IMR-90 (cell line): Measurements from ENCODE around the gene ZFPM1. TPM values are rescaled to one million over a fixed set of nuclear protein-coding genes. Genes with fewer than 3 reads are reported as not detected.

Experiments used
- ATAC-seq: fragments of 200-7000 bp; cut with Tn5 transposase; 2 replicates; pipeline ENCODE4 v1.9.1; 2020; ENCODE audit warnings: low read depth, mild to moderate bottlenecking, moderate library complexity
- BruUV-seq: library from RNA; stranded (reverse); fragments of 400-500 nt; replicated peaks from 2 replicates; lab custom pipeline; 2021; lab: Mats Ljungman, UMichigan
- CTCF ChIA-PET: fragments of 300-600 bp; formaldehyde crosslinking; extraction: SDS; loops from one replicate; lab custom pipeline; 2021; ENCODE audit warnings: antibody characterized with exemption; lab: Yijun Ruan, JAX
- POLR2A ChIA-PET: fragments of 300-600 bp; sonication (Branson Sonifier 250); formaldehyde crosslinking; loops from one replicate; lab custom pipeline; 2022; ENCODE audit warnings: antibody characterized with exemption; ENCODE audit not compliant: unreplicated experiment; lab: Charles Lee
- DNase-seq: peaks from one replicate; pipeline ENCODE4 v3.0.0; 2013
- H2AFZ ChIP-seq: replicated peaks from 2 replicates; pipeline ENCODE3; 2013; ENCODE audit warnings: low read length, mild to moderate bottlenecking; ENCODE audit not compliant: poor library complexity
- H2AK5ac ChIP-seq: 2 replicates; pipeline ENCODE4 v1.6.1; 2013; ENCODE audit warnings: low read depth, low read length, inconsistent platforms
- H2AK9ac ChIP-seq: replicated peaks from 2 replicates; pipeline ENCODE3; 2013; ENCODE audit warnings: mild to moderate bottlenecking, low read depth, low read length, moderate library complexity; ENCODE audit not compliant: poor library complexity
- H2BK120ac ChIP-seq: 2 replicates; pipeline ENCODE4 v1.6.1; 2013; ENCODE audit warnings: low read depth, low read length, inconsistent platforms
- H2BK15ac ChIP-seq: 3 replicates; pipeline ENCODE4 v1.6.1; 2013; ENCODE audit warnings: low read depth, low read length, inconsistent platforms
- H2BK20ac ChIP-seq: 2 replicates; pipeline ENCODE4 v1.6.1; 2013; ENCODE audit warnings: low read depth, mild to moderate bottlenecking, inconsistent platforms, low read length, moderate library complexity
- H2BK5ac ChIP-seq: 2 replicates; pipeline ENCODE4 v1.6.1; 2013; ENCODE audit warnings: mild to moderate bottlenecking, low read depth, low read length, inconsistent platforms; ENCODE audit not compliant: poor library complexity, severe bottlenecking
- H3K14ac ChIP-seq: replicated peaks from 2 replicates; pipeline ENCODE4 v1.6.1; 2013; ENCODE audit warnings: low read depth, low read length, inconsistent platforms
- H3K18ac ChIP-seq: 2 replicates; pipeline ENCODE4 v1.6.1; 2013; ENCODE audit warnings: low read depth, low read length, control low read depth
- H3K23ac ChIP-seq: 2 replicates; pipeline ENCODE4 v1.6.1; 2013; ENCODE audit warnings: low read depth, low read length, inconsistent platforms
- H3K27ac ChIP-seq: 2 replicates; pipeline ENCODE4 v1.5.1; 2013; ENCODE audit warnings: mild to moderate bottlenecking, control low read depth, low read length; ENCODE audit not compliant: insufficient read depth
- H3K27me3 ChIP-seq: 2 replicates; pipeline ENCODE4 v1.6.1; 2013; ENCODE audit warnings: low read length; ENCODE audit not compliant: control insufficient read depth, insufficient read depth
- H3K36me3 ChIP-seq: 2 replicates; pipeline ENCODE4 v1.6.1; 2013; ENCODE audit warnings: low read length, mixed read lengths; ENCODE audit not compliant: control insufficient read depth, insufficient read depth
- H3K4ac ChIP-seq: 2 replicates; pipeline ENCODE4 v1.6.1; 2013; ENCODE audit warnings: low read depth, low read length, inconsistent platforms
- H3K4me1 ChIP-seq: 2 replicates; pipeline ENCODE4 v1.6.1; 2013; ENCODE audit warnings: low read length, mixed read lengths; ENCODE audit not compliant: control insufficient read depth, insufficient read depth
- H3K4me2 ChIP-seq: 2 replicates; pipeline ENCODE4 v1.6.1; 2013; ENCODE audit warnings: low read depth, mild to moderate bottlenecking, control low read depth, low read length, moderate library complexity
- H3K4me3 ChIP-seq: 2 replicates; pipeline ENCODE4 v1.5.1; 2013; ENCODE audit warnings: low read depth, mild to moderate bottlenecking, control low read depth, low read length, moderate library complexity; ENCODE audit not compliant: insufficient read depth
- H3K56ac ChIP-seq: 2 replicates; pipeline ENCODE4 v1.6.1; 2013; ENCODE audit warnings: low read length, inconsistent platforms; ENCODE audit not compliant: insufficient read depth; ENCODE audit errors: extremely low read depth
- H3K79me1 ChIP-seq, 2 experiments: 2 replicates each; pipeline ENCODE4 v1.6.1; 2013; ENCODE audit warnings: low read length in 2 of 2, inconsistent platforms in 1 of 2, low read depth in 1 of 2
- H3K9ac ChIP-seq: 2 replicates; pipeline ENCODE4 v1.6.1; 2013; ENCODE audit warnings: low read depth, low read length, control low read depth
- H3K9me1 ChIP-seq: 2 replicates; pipeline ENCODE4 v1.6.1; 2013; ENCODE audit warnings: low read length, inconsistent platforms; ENCODE audit not compliant: insufficient read depth
- H3K9me3 ChIP-seq: 2 replicates; pipeline ENCODE4 v1.6.1; 2013; ENCODE audit warnings: low read length; ENCODE audit not compliant: control insufficient read depth, insufficient read depth
- H4K20me1 ChIP-seq: 2 replicates; pipeline ENCODE4 v1.6.1; 2013; ENCODE audit warnings: low read length, inconsistent platforms; ENCODE audit not compliant: insufficient read depth
- H4K5ac ChIP-seq: 2 replicates; pipeline ENCODE4 v1.6.1; 2013; ENCODE audit warnings: mild to moderate bottlenecking, low read depth, low read length, control low read depth
- H4K8ac ChIP-seq, 2 experiments: 2 replicates each; pipeline ENCODE4 v1.6.1; 2013; ENCODE audit warnings: low read depth in 2 of 2, low read length in 2 of 2, control low read depth in 1 of 2, inconsistent platforms in 1 of 2
- H4K91ac ChIP-seq: 2 replicates; pipeline ENCODE4 v1.6.1; 2013; ENCODE audit warnings: low read depth, low read length, inconsistent platforms; ENCODE audit not compliant: insufficient read depth
- CEBPB ChIP-seq: IDR thresholded peaks from 2 replicates; pipeline ENCODE4 v1.6.1; 2012; ENCODE audit warnings: low read depth, low read length, improper control_type of control experiment
- CHD1 ChIP-seq: IDR thresholded peaks from 2 replicates; pipeline ENCODE4 v1.6.1; 2012; ENCODE audit warnings: low read depth, low read length, improper control_type of control experiment
- FOS ChIP-seq: fragments of 150-350 bp; IDR thresholded peaks from 2 replicates; pipeline ENCODE4 v1.6.1; 2016; ENCODE audit warnings: low read depth, low read length
- MAFK ChIP-seq: IDR thresholded peaks from 2 replicates; pipeline ENCODE4 v1.6.1; 2012; ENCODE audit warnings: low read depth, low read length, improper control_type of control experiment
- MXI1 ChIP-seq: IDR thresholded peaks from 2 replicates; pipeline ENCODE4 v1.6.1; 2012; ENCODE audit warnings: low read depth, mild to moderate bottlenecking, low read length, moderate library complexity, borderline replicate concordance
- POLR2A ChIP-seq: IDR thresholded peaks from 2 replicates; pipeline ENCODE4 v1.6.1; 2012; ENCODE audit warnings: mild to moderate bottlenecking, low read depth, low read length
- RAD21 ChIP-seq: IDR thresholded peaks from 2 replicates; pipeline ENCODE4 v1.6.1; 2012; ENCODE audit warnings: low read length, improper control_type of control experiment
- WGBS, 2 experiments: methylation state at CpG; one replicate each; pipeline versions ENCODE4 v1.1.5 to v1.1.7; 2013; ENCODE audit warnings: missing lambda C conversion rate in 2 of 2; ENCODE audit not compliant: insufficient read length in 1 of 2; ENCODE audit errors: extremely low coverage in 2 of 2; 5-methylcytosine and 5-hydroxymethylcytosine counted together
- dilution Hi-C: fragments of 300-500 bp; cut with HindIII; formaldehyde crosslinking; loops from one replicate; pipeline ENCODE4 v1.14.3; 2018; ENCODE audit warnings: low sequenced_read_pairs; ENCODE audit not compliant: unreplicated experiment
- in situ Hi-C: fragments of 300-500 bp; cut with MboI; formaldehyde crosslinking; loops from 3 replicates; pipeline ENCODE4 v1.14.3; 2019; ENCODE audit warnings: low sequenced_read_pairs, inconsistent platforms, mixed read lengths
- intact Hi-C: fragments of 100-400 bp; cut with micrococcal nuclease; formaldehyde crosslinking; loops from 2 replicates; pipeline ENCODE4 v1.10.0; 2022
- polyA plus RNA-seq, 3 experiments: library from polyadenylated mRNA; depleted of rRNA; stranded (reverse); fragments of >200 nt; gene quantifications; 2 replicates each; pipeline ENCODE4 v1.2.3, GENCODE V29; 2012; ENCODE audit warnings: low replicate concordance in 1 of 3
- total RNA-seq: library from RNA; depleted of rRNA; stranded (reverse); fragments of >200 nt; gene quantifications from 2 replicates; pipeline ENCODE4 v1.2.3, GENCODE V29; 2012
- TF ChIP-seq, protein P1 (sequence below): conservative IDR thresholded peaks from 2 replicates; pipeline ENCODE4 v1.5.1; 2012; ENCODE audit warnings: mild to moderate bottlenecking, low read depth, low read length, improper control_type of control experiment

Gene ZFPM1
- total and polyA plus RNA-seq, 2 of the 4 experiments (the other 2 are of a cell fraction) = 0.36 to 1.1 TPM

- Histone ChIP-seq H2AFZ (no peak overlapping the region), H2BK5ac (no peak overlapping the region), H3K4ac (no peak overlapping the region), H3K4me3 (no peak overlapping the region), H2AK5ac (no peak overlapping the region), H4K5ac (no peak overlapping the region), H3K36me3 (peaks cover 4% of the 10 kb centered on the region; the same call in 1 of the 2 replicates), H3K27ac (no peak overlapping the region), H3K9me3 (no peaks in the 10 kb centered on the region), H3K79me1 (no peaks in the 10 kb centered on the region; a peak in 1 of 4 replicates), H3K23ac (no peak overlapping the region), H4K91ac (no peak overlapping the region), H3K4me1 (peaks cover 7% of the 10 kb centered on the region), H3K18ac (no peak overlapping the region), H2BK120ac (no peak overlapping the region), H4K20me1 (peaks cover 3% of the 10 kb centered on the region; the same call in 1 of the 2 replicates), H3K9ac (no peak overlapping the region), H3K27me3 (no peaks in the 10 kb centered on the region), H3K14ac (no peak overlapping the region), H3K9me1 (no peaks in the 10 kb centered on the region), H4K8ac (no peak overlapping the region), H2BK15ac (no peak overlapping the region), H3K4me2 (no peak overlapping the region), H2AK9ac (no peak overlapping the region), H3K56ac (no peak overlapping the region), H2BK20ac (no peak overlapping the region)
- intact Hi-C loops = no loop called here
- no peak for ATAC-seq
- in situ Hi-C loops = no loop called here
- ChIA-PET POLR2A (no interaction called here), CTCF (no interaction called here)
- no peak for DNase-seq
- TF ChIP-seq RAD21 = no peak
- TF ChIP-seq MAFK = no peak
- no peak for TF ChIP-seq MXI1
- no peak for TF ChIP-seq CEBPB
- TF ChIP-seq POLR2A = no peak
- no peak for TF ChIP-seq CHD1
- no peak for TF ChIP-seq FOS
- TF ChIP-seq, protein P1, sequence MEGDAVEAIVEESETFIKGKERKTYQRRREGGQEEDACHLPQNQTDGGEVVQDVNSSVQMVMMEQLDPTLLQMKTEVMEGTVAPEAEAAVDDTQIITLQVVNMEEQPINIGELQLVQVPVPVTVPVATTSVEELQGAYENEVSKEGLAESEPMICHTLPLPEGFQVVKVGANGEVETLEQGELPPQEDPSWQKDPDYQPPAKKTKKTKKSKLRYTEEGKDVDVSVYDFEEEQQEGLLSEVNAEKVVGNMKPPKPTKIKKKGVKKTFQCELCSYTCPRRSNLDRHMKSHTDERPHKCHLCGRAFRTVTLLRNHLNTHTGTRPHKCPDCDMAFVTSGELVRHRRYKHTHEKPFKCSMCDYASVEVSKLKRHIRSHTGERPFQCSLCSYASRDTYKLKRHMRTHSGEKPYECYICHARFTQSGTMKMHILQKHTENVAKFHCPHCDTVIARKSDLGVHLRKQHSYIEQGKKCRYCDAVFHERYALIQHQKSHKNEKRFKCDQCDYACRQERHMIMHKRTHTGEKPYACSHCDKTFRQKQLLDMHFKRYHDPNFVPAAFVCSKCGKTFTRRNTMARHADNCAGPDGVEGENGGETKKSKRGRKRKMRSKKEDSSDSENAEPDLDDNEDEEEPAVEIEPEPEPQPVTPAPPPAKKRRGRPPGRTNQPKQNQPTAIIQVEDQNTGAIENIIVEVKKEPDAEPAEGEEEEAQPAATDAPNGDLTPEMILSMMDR = no peak
- dilution Hi-C loops = no loop called here
- 92% methylated on average over 18 of the region's 22 CpGs; no CpG with 5 or more reads in 1 of the 2 experiments for WGBS, 2 experiments
- BruUV-seq = no TSS peak
Observed at GRCh38 chr16:88528902-88529318, 75.8 kb downstream of the ZFPM1 start.
